ENCODE measurements around the gene OR5T1.

The OR5T1 gene
- total RNA-seq, result 0 to 0.10 (median 0) reads per million in 18 experiments

GRCh38 chr11:56273854-56274253 lies at the start of gene OR5T1:
Gene OR5T1 (plus strand): TSS chr11:56274154. CDS start chr11:56275639, 1,485 bp downstream.
- no peak for DNase-seq

DNA sequence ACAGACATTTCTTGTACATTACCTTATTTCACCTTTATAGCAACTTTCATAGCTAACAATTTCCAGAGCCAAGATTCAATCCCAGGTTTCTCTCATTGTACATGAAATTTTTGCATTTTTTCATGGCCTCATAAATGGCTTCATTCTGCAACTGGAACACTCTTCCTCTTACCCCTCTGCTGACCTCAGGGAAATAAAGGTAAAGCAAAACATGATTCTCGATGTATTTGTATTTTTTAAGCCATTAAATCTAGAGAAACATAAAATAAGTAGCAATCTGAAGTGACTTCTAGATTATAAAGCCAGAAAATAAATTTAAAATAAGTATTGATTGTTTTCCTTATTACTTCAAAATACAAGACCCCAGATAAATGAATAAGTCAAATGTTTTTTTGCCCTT lies 39.8 kb upstream of the OR5T1 start, which contains the start of gene OR5T2:
Gene OR5T2 (minus strand): TSS at position 101 of the 400 bp plus-strand sequence. CDS start 1,193 bp downstream, outside the sequence.
- no peak for DNase-seq

GRCh38 chr11:56251954-56252353 lies 22.0 kb upstream of the OR5T1 start, which contains the start of gene OR5T3:
Gene OR5T3 (plus strand): TSS chr11:56252254. CDS start chr11:56252254, 0 bp downstream.
- no peak for DNase-seq

DNA sequence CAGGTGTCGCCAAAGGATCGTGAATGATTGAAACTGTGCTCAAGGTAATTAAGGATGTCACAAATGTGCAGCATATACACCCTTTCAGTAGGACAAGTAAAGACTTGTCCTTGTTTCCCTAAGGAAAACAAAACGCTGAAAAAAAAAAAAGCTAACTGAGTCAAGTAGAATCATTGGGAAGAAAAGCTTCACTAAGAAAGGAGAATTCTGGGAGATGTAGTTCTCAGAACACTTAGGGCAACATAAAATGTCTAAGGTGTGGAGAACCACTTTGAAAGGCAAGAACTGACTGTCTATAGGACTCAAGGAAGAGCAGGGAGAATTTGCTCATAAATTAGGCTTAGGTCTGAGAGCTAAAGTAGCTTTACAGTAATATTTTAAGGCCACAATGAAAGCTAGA lies 2.9 kb upstream of the OR5T1 start:
- no peak for DNase-seq

- DNase-seq, result no peak
Observed at GRCh38 chr11:56292154-56292553, 18.2 kb downstream of the OR5T1 start, which contains the start of gene OR8H1. Gene OR8H1 (minus strand): TSS chr11:56292254. CDS start chr11:56291062, 1,192 bp downstream.

GRCh38 chr11:56296898-56297297 lies 22.9 kb downstream of the OR5T1 start:
- no peak for DNase-seq

DNA sequence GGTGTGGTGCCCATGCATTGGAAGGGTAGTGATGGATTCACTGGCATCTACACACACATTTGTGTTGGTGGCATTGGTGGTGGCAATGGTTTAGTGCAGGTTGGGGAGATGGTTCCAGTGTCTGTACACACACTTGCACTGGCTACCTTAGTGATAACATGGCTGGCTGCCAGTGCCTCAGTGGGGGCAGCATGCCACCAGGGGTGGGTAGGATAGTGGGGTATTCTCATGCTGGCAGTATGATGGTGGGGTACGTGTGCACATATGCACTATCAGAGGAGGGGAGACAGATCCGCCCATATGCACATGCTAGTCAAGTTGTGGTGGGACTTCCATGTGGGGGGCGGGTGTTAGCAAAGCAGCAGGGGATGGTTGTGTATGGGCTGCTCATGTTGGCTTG lies 33.9 kb downstream of the OR5T1 start:
- no peak for DNase-seq

GRCh38 chr11:56314844-56315243 lies 40.9 kb downstream of the OR5T1 start, which contains the start of gene OR8K3:
Gene OR8K3 (plus strand): TSS chr11:56315144. CDS start chr11:56318307, 3,163 bp downstream.
- no peak for DNase-seq

All from inflammatory macrophage (primary cell).